ENCODE measurements around the gene STX18. TPM values are rescaled to one million over a fixed set of nuclear protein-coding genes. Genes with fewer than 3 reads are reported as not detected.

Gene STX18
- total RNA-seq, 6 experiments from 2014 or later, result 11.7 to 18.4 (median 15.8) TPM

DNA sequence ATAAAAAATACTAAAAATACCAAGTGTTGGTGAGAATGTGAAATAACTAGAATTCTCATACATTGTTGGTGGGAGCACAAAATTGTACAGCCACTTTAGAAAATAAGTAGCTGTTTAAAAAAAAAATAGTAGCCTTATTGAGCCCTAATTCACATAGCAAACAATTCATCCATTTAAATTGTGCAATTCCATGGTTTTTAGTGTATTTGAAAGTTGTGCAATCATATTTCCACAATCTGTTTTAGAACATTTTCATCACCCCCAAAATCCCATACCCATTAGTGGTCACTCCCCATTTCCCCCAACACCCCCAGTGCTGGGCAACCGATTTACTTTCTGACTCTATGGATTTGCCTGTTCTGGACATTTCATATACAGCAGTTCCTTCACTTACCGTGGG is 37.1 kb downstream of the STX18 start:
- no peaks in the 10 kb centered on the region for H3K36me3 ChIP-seq
- WGBS (ENCODE audit: insufficient coverage, low coverage, low lambda C conversion rate, missing lambda C conversion rate), result 92% methylated on average over 2 of the region's 2 CpGs
- no peaks in the 10 kb centered on the region for H3K9me3 ChIP-seq
- H3K4me3 ChIP-seq, result no peak overlapping the region
- H3K27me3 ChIP-seq, result no peaks in the 10 kb centered on the region
- no peak for ATAC-seq
- no peak for DNase-seq
- no peak for TF ChIP-seq POLR2A (IDR thresholded peaks at IDR 0.05)
- TF ChIP-seq, protein P1, sequence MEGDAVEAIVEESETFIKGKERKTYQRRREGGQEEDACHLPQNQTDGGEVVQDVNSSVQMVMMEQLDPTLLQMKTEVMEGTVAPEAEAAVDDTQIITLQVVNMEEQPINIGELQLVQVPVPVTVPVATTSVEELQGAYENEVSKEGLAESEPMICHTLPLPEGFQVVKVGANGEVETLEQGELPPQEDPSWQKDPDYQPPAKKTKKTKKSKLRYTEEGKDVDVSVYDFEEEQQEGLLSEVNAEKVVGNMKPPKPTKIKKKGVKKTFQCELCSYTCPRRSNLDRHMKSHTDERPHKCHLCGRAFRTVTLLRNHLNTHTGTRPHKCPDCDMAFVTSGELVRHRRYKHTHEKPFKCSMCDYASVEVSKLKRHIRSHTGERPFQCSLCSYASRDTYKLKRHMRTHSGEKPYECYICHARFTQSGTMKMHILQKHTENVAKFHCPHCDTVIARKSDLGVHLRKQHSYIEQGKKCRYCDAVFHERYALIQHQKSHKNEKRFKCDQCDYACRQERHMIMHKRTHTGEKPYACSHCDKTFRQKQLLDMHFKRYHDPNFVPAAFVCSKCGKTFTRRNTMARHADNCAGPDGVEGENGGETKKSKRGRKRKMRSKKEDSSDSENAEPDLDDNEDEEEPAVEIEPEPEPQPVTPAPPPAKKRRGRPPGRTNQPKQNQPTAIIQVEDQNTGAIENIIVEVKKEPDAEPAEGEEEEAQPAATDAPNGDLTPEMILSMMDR (IDR thresholded peaks at IDR 0.05), result no peak
- H3K27ac ChIP-seq, result no peak overlapping the region
- intact Hi-C loops (cut with DNase I), result no loop called here
- peaks cover 0 to 12% (median 3%) of the 10 kb centered on the region in 4 donors for H3K4me1 ChIP-seq

DNA sequence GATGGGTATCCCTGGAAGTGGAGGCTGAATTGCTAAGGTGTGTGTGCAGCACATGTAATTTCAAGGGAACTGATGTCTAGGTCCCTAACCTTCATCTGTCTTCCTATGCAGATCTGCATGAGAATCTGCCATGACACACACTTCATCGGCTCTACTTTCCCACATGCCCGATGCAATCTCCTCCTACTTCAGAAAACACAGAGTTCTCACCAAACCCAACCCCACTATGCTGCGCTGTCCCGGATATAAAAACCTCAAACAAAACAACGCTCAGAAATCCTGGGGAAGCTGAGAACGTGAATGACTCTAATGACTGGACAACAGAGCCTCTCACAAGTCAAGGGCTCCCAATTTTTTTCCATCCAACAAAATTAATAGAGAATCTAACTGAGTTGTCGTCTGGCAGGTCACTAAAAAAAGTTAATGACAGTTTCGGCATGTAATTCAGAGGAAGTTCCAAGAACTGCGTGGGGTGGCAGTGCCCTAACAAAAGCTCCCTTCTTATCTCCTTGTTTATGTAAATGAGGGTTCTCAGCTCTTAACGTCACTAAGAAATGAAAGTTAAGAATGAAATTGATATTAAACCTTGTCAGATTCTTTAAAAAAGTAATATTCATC is 39.0 kb downstream of the STX18 start:
- Histone ChIP-seq H3K36me3 (no peaks in the 10 kb centered on the region), H3K27ac (no peak overlapping the region), H3K9me3 (no peaks in the 10 kb centered on the region), H3K4me3 (no peak overlapping the region), H3K27me3 (no peaks in the 10 kb centered on the region), H3K4me1 (peaks cover 0 to 15% (median 7%) of the 10 kb centered on the region in 4 donors)
- peak; percentile 17 to 34 (median 24) for ATAC-seq
- DNase-seq, result no peak
- WGBS (ENCODE audit: insufficient coverage, low coverage, low lambda C conversion rate, missing lambda C conversion rate), result 19% methylated on average over 10 of the region's 10 CpGs
- TF ChIP-seq, protein P1 (IDR thresholded peaks at IDR 0.05), result no peak
- TF ChIP-seq POLR2A (IDR thresholded peaks at IDR 0.05), result no peak
- intact Hi-C loops (cut with DNase I), result no loop called here

DNA sequence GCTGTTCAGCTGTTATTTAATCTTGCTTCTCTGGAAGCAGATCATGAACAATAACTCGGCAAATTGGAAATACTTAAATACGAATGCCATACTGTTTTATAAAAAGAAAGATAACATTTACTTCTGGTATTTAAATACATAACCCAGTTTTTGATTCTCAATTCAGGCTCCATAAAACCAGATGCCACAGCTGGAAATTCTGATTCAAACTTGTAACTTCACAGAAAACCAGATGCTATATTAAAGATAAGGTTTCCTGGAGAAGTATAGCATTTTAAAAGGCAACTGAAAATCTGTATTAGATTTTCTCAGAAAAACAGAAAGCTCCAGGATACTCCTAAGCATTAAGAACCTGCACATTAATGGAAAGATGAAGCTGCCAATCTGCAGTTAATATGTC is 40.2 kb downstream of the STX18 start:
- H3K27ac ChIP-seq, result no peak overlapping the region
- no peak for ATAC-seq
- no peaks in the 10 kb centered on the region for H3K9me3 ChIP-seq
- no peaks in the 10 kb centered on the region for H3K27me3 ChIP-seq
- intact Hi-C loops (cut with DNase I), result no loop called here
- WGBS (ENCODE audit: insufficient coverage, low coverage, low lambda C conversion rate, missing lambda C conversion rate), result 71% methylated on average over 2 of the region's 2 CpGs
- no peak for TF ChIP-seq POLR2A (IDR thresholded peaks at IDR 0.05)
- TF ChIP-seq, protein P1 (IDR thresholded peaks at IDR 0.05), result no peak
- DNase-seq, result no peak
- no peak overlapping the region for H3K4me3 ChIP-seq
- H3K36me3 ChIP-seq, result no peaks in the 10 kb centered on the region
- H3K4me1 ChIP-seq, result peaks cover 0 to 22% (median 10%) of the 10 kb centered on the region in 4 donors

DNA sequence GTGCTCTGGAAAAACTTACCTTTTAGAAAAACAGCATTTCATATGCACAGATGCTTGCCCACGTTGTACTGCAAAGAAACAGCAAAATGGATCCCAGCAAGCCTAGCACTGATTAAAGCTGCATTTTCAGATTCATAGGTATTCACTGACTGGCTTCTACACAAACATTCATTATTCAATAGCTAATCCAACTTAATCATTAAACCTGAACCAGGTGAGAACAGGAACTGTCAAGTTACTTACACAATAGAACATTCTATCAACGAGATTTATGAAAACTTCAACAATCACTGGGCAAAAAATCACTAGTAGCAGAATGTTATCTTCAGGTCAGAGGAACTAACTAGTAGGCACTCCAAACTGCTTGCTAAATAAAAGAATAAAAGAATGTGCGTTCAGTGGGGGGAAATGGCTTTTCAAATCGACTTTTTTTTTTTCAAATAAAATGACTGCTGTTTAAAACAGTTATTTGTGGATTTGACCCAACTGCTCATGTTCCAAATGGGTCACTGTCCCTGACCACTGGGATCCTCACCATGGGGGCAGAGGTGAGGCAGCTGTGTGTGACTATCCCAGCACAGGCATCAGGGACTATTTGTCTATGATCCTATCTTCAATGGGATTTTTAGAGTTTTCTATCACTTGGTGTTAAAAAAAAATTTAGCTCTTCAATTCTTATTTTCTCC is 42.3 kb downstream of the STX18 start:
- intact Hi-C loops (cut with DNase I), result no loop called here
- peak; percentile 87 to 96 (median 94) for ATAC-seq
- peak; percentile 39 to 78 (median 65) for DNase-seq
- 28% methylated on average over 4 of the region's 4 CpGs for WGBS (ENCODE audit: insufficient coverage, low coverage, low lambda C conversion rate, missing lambda C conversion rate)
- no peaks in the 10 kb centered on the region for H3K36me3 ChIP-seq
- no peaks in the 10 kb centered on the region for H3K27me3 ChIP-seq
- peak overlapping the region in 2 of 3 donors; percentile 20 to 34 for H3K27ac ChIP-seq
- H3K9me3 ChIP-seq, result no peaks in the 10 kb centered on the region
- peaks cover 0 to 22% (median 10%) of the 10 kb centered on the region in 4 donors for H3K4me1 ChIP-seq
- peak overlapping the region; percentile 2 to 25 (median 14) for H3K4me3 ChIP-seq
- TF ChIP-seq, protein P1 (IDR thresholded peaks at IDR 0.05), result no peak
- no peak for TF ChIP-seq POLR2A (IDR thresholded peaks at IDR 0.05)

Data from right lobe of liver (tissue), 6 donors.